ENCODE data around the gene DDB1. TPM values are rescaled to one million over a fixed set of nuclear protein-coding genes. Genes with fewer than 3 reads are reported as not detected.

Gene DDB1
- total RNA-seq, 8 experiments from 2014 or later, result 144 to 240 (median 190) TPM

DNA sequence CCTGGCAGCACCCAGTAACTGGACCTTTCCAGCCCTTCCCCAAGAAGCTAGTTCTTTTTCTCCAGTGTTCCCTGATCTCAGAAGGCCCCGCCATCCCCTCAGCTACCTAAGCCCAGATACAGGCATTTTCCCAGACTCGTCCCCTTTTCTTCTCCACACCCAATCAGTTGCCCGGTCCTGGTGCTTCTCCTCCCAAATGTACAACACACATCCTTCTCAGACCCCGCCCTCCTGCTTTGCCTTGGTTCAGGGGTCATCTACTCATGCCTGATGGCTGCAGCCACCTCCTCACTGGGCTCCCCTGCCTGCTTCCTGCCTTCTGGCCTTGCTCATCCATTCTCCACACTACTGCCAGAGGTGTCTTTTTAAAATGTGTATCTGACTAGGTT is 6.6 kb upstream of the DDB1 start:
- in situ Hi-C loops (cut with MboI; ENCODE audit: low pct_unique_long_range_greater_than_20kb in 2 of 9, low sequenced_read_pairs in 9 of 9, unreplicated experiment in 9 of 9), result loop anchor here in 2 of 9 experiments (10.0 to 25.0 kb wide), 2 partner anchors 45 to 298 kb away; no protein-coding TSS in a partner anchor
- 52 to 100% (median 94%) methylated on average over 1 to 4 of the region's 4 CpGs; no CpG with 5 or more reads in 3 of the 10 experiments for WGBS, 10 experiments
- Histone ChIP-seq H3K4me3 (no peak overlapping the region), H3K27ac (no peak overlapping the region), H3K4me1 (replicated peaks in 1 of 2) (peaks cover 12 to 18% of the 10 kb centered on the region in 2 donors)
- ATAC-seq (replicated peaks in 6 of 8), result no peak

DNA sequence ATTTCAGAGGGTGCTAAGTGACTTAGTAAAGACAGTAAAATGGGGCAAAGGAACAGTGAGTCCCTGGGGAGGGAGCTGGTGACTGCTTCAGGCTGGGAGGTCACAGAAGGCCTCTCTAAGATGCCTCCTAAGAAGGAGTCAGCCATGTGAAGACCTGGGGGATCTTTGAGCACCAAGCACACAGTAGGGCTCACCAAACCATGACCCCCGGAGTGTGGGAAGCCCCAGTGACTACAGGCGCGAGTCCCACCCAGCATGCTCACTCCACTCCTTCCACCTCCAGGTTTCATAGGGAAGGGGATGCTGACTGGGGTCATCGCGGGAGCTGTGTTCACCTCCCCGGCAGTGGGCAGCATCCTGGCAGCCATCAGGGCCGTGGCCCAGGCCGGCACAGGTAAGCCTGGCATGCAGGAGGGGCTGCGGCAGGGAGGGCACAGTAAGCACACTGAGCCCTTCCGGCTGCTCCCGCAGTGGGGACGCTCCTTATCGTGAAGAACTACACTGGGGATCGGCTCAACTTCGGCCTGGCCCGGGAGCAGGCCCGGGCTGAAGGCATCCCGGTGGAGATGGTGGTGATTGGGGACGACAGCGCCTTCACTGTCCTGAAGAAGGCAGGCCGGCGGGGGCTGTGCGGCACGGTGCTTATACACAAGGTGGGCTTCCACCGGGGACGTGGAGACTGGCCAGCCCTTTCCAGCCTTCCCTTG is 6.0 kb upstream of the DDB1 start:
- in situ Hi-C loops (cut with MboI; ENCODE audit: low pct_unique_long_range_greater_than_20kb in 2 of 9, low sequenced_read_pairs in 9 of 9, unreplicated experiment in 9 of 9), result loop anchor here in 2 of 9 experiments (10.0 to 25.0 kb wide), 2 partner anchors 46 to 298 kb away; no protein-coding TSS in a partner anchor
- Histone ChIP-seq H3K4me3 (no peak overlapping the region), H3K27ac (no peak overlapping the region), H3K4me1 (replicated peaks in 1 of 2) (peaks cover 18 to 24% of the 10 kb centered on the region in 2 donors)
- ATAC-seq (replicated peaks in 6 of 8), result no peak
- WGBS, 10 experiments, result 74 to 100% (median 95%) methylated on average over 2 to 13 of the region's 26 CpGs; no CpG with 5 or more reads in 2 of the 10 experiments

GRCh38 chr11:61337706-61338470 is 5.0 kb upstream of the DDB1 start:
- in situ Hi-C loops (cut with MboI; ENCODE audit: low pct_unique_long_range_greater_than_20kb in 2 of 9, low sequenced_read_pairs in 9 of 9, unreplicated experiment in 9 of 9), result loop anchor here in 2 of 9 experiments (10.0 to 25.0 kb wide), 2 partner anchors 47 to 299 kb away; no protein-coding TSS in a partner anchor
- Histone ChIP-seq H3K27ac (no peak overlapping the region), H3K4me3 (no peak overlapping the region), H3K4me1 (replicated peaks in 1 of 2) (peaks cover 22 to 27% of the 10 kb centered on the region in 2 donors)
- WGBS, 10 experiments, result 90 to 100% (median 100%) methylated on average over 1 to 3 of the region's 15 CpGs; no CpG with 5 or more reads in 6 of the 10 experiments
- no peak for ATAC-seq (replicated peaks in 6 of 8)

- H3K4me3 ChIP-seq, result no peak overlapping the region
- peak overlapping the region in 1 of 2 donors; percentile 5 for H3K27ac ChIP-seq
- 0 to 53% (median 34%) methylated on average over 1 to 5 of the region's 8 CpGs; no CpG with 5 or more reads in 4 of the 10 experiments for WGBS, 10 experiments
- in situ Hi-C loops (cut with MboI; ENCODE audit: low pct_unique_long_range_greater_than_20kb in 2 of 9, low sequenced_read_pairs in 9 of 9, unreplicated experiment in 9 of 9), result loop anchor here in 2 of 9 experiments (10.0 to 25.0 kb wide), 2 partner anchors 48 to 301 kb away; no protein-coding TSS in a partner anchor
- ATAC-seq (replicated peaks in 6 of 8), result peak; percentile 14 to 55 (median 50)
- peaks cover 29 to 34% of the 10 kb centered on the region in 2 donors for H3K4me1 ChIP-seq (replicated peaks in 1 of 2)
Measured at GRCh38 chr11:61336171-61336935, 3.4 kb upstream of the DDB1 start.

DNA sequence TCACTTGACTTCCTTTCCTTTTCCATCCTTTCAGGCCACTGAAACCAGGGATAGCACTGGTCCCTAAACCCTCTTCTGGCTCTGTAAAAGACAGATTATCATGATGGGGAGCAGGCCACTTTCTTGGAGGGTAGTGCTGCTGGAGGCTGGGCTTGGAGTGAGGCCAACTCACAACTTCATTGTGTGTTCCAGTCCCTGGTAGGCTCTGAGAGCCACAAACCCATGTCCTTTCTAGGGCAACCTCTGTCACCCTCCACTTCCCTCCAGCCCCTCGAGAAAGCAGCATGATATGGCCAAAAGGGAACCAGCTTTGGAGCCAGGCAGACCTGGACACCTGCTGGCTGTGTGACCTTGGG is 2.4 kb upstream of the DDB1 start:
- no peak for ATAC-seq (replicated peaks in 6 of 8)
- in situ Hi-C loops (cut with MboI; ENCODE audit: low pct_unique_long_range_greater_than_20kb in 2 of 9, low sequenced_read_pairs in 9 of 9, unreplicated experiment in 9 of 9), result loop anchor here in 2 of 9 experiments (10.0 to 25.0 kb wide), 2 partner anchors 49 to 302 kb away; no protein-coding TSS in a partner anchor
- H3K4me1 ChIP-seq (replicated peaks in 1 of 2), result peaks cover 34 to 41% of the 10 kb centered on the region in 2 donors
- H3K27ac ChIP-seq, result peak overlapping the region in 1 of 2 donors; percentile 26
- WGBS, 10 experiments, result 20 to 80% (median 50%) methylated on average over 1 of the region's 1 CpG; no CpG with 5 or more reads in 6 of the 10 experiments
- H3K4me3 ChIP-seq, result no peak overlapping the region

DNA sequence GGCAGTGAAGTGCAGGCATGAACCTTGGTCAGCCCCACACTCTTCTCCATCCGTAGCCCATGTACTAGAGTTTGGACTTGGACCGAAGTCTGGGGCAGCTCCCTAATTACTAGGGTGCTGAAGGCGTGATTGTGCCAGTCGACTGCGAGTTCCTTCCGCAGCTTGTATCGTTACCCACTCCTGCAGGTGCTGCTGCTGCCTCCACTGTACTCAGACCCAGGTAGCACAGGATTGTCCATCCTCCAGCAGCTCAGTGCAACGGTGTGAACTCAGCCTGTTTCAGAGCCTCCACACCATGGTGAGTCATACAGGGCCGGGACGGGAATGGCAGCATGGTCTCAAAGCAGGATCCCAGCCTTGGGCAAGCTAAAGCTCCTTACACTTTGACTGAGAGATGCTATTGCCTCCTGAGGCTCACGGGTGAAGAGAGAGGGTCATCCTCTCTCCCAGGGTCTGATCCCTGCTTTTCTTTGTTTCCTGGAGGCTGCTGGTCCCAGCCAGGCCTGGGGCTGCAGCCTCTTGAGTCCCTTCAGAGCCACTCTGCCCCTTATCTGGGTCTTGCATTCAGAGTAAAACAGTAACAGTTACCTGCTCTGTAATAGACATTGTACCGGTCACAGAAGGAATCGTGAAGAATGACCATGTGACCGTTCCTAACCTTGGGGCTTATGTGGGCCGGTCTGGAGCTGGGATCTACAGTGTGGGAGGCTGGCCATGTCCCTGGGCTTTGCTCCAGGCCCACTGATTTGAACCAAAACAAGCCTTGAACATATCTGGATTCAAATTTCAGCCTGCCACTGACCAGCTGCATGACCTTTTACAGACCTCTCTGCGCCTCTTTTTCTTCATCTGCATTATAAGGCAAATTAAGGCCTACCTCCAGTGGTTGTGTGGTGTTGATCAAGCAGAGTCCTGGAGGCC is 1.8 kb upstream of the DDB1 start:
- peak in 3 of 8 experiments; percentile 2 to 19 (median 5) for ATAC-seq (replicated peaks in 6 of 8)
- peak overlapping the region; percentile 22 to 26 for H3K27ac ChIP-seq
- no peak overlapping the region for H3K4me3 ChIP-seq
- in situ Hi-C loops (cut with MboI; ENCODE audit: low pct_unique_long_range_greater_than_20kb in 2 of 9, low sequenced_read_pairs in 9 of 9, unreplicated experiment in 9 of 9), result loop anchor here in 2 of 9 experiments (10.0 to 25.0 kb wide), 2 partner anchors 50 to 303 kb away; no protein-coding TSS in a partner anchor
- WGBS, 10 experiments, result 20 to 100% (median 71%) methylated on average over 1 to 10 of the region's 16 CpGs; no CpG with 5 or more reads in 1 of the 10 experiments
- peaks cover 34 to 41% of the 10 kb centered on the region in 2 donors for H3K4me1 ChIP-seq (replicated peaks in 1 of 2)

- Histone ChIP-seq H3K27ac (peak overlapping the region; percentile 93 to 97), H3K4me1 (replicated peaks in 1 of 2) (peaks cover 34 to 41% of the 10 kb centered on the region in 2 donors), H3K4me3 (peak overlapping the region; percentile 58 to 95 (median 91))
- in situ Hi-C loops (cut with MboI; ENCODE audit: low pct_unique_long_range_greater_than_20kb in 2 of 9, low sequenced_read_pairs in 9 of 9, unreplicated experiment in 9 of 9), result loop anchor here in 2 of 9 experiments (10.0 to 25.0 kb wide), 2 partner anchors 51 to 304 kb away; no protein-coding TSS in a partner anchor
- 0 to 100% (median 24%) methylated on average over 1 to 11 of the region's 19 CpGs; no CpG with 5 or more reads in 1 of the 10 experiments for WGBS, 10 experiments
- no peak for ATAC-seq (replicated peaks in 6 of 8)
Measured at GRCh38 chr11:61333550-61334433, 887 bp upstream of the DDB1 start.

DNA sequence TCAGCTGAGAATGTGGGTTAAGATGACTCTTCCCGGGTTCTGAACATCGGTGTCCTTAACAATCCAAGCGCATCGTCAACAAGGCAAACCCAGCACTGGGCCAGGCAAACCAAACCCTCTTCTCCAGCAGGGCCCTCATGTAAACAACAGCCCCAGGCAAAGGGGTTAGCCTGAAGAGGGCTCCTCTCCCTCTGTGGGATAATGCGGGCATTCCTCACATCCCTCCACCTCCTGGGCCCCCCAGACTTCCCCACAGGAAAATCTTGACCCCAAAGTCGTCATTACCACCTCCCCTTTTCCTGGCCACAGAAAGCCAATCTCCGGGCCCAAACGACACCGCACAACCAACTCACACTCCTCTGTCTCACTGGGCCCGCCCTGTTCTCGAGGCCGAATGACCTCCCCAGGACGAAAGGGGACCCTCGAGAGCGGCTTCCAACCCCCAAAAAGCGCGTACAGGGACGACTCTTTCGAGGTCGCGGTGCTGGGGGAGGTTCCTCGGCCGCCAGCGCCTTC is 566 bp downstream of the DDB1 start:
- ATAC-seq (replicated peaks in 6 of 8), result peak in 3 of 8 experiments; percentile 8 to 13 (median 12)
- WGBS, 10 experiments, result 0 to 10% (median 0%) methylated on average over 1 to 4 of the region's 24 CpGs; no CpG with 5 or more reads in 4 of the 10 experiments
- Histone ChIP-seq H3K4me3 (peak overlapping the region; percentile 58 to 95 (median 91)), H3K4me1 (replicated peaks in 1 of 2) (peaks cover 34 to 41% of the 10 kb centered on the region in 2 donors), H3K27ac (peak overlapping the region; percentile 93 to 97)
- in situ Hi-C loops (cut with MboI; ENCODE audit: low pct_unique_long_range_greater_than_20kb in 2 of 9, low sequenced_read_pairs in 9 of 9, unreplicated experiment in 9 of 9), result loop anchor here in 2 of 9 experiments (10.0 to 25.0 kb wide), 2 partner anchors 52 to 305 kb away; no protein-coding TSS in a partner anchor

DNA sequence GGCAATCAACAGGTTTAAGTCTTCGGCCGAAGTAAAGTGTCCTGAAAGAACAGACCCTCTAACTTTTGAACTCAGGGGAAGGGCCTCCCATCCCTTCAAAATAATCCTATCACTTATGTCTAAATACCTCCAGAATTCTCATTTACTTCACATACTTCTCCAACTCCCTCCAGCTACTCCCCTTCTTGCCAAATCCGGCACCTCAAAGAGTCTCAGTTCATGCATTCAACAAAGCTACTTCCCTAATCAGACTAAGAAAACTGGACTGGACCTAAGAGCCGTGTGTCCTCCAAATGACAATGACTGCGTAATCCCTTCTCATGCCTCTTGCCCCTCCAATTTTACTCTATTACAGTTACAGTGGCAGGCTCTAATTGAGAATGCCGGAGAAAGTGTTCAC is 1.3 kb downstream of the DDB1 start:
- in situ Hi-C loops (cut with MboI; ENCODE audit: low pct_unique_long_range_greater_than_20kb in 2 of 9, low sequenced_read_pairs in 9 of 9, unreplicated experiment in 9 of 9), result loop anchor here in 2 of 9 experiments (10.0 to 25.0 kb wide), 2 partner anchors 53 to 306 kb away; no protein-coding TSS in a partner anchor
- 21 to 90% (median 74%) methylated on average over 2 to 6 of the region's 6 CpGs; no CpG with 5 or more reads in 1 of the 10 experiments for WGBS, 10 experiments
- no peak for ATAC-seq (replicated peaks in 6 of 8)
- H3K27ac ChIP-seq, result no peak overlapping the region
- H3K4me3 ChIP-seq, result peak overlapping the region; percentile 58 to 95 (median 91)
- peaks cover 33 to 39% of the 10 kb centered on the region in 2 donors for H3K4me1 ChIP-seq (replicated peaks in 1 of 2)

DNA sequence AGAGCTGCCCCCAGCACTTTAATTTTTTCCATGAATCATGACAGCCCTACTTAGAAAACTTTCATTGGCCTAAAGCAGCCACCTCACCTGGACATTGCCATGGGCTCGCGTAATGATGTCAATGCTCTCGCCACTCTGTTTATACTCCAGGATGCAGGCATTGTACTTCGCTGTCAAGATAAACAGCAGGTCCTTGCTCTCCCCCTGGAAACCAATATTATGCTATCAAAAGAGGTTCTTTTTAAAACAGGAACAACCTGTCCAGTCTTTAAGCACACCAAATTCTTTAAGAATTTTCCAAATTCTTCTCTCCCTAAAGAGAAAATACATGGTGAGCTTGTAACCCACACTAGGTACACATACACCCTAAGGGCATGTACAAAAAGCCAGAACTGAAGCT is 3.0 kb downstream of the DDB1 start:
- in situ Hi-C loops (cut with MboI; ENCODE audit: low pct_unique_long_range_greater_than_20kb in 2 of 9, low sequenced_read_pairs in 9 of 9, unreplicated experiment in 9 of 9), result loop anchor here in 2 of 9 experiments (10.0 to 25.0 kb wide), 2 partner anchors 55 to 307 kb away; no protein-coding TSS in a partner anchor
- Histone ChIP-seq H3K27ac (no peak overlapping the region), H3K4me1 (replicated peaks in 1 of 2) (peaks cover 25 to 27% of the 10 kb centered on the region in 2 donors), H3K4me3 (no peak overlapping the region)
- 93 to 100% (median 97%) methylated on average over 1 to 4 of the region's 4 CpGs; no CpG with 5 or more reads in 4 of the 10 experiments for WGBS, 10 experiments
- no peak for ATAC-seq (replicated peaks in 6 of 8)

Measured in motor neuron (in vitro differentiated cells).